ENCODE data around the gene MYO10. TPM values are rescaled to one million over a fixed set of nuclear protein-coding genes. Genes with fewer than 3 reads are reported as not detected.

The MYO10 gene
- total RNA-seq, 1 experiment from 2014 or later = 71.9 TPM

- in situ Hi-C loops (cut with HindIII; ENCODE audit: low pct_unique_long_range_greater_than_20kb, low sequenced_read_pairs) (no loop called here), intact Hi-C loops (cut with micrococcal nuclease; ENCODE audit: unreplicated experiment) (no loop called here)
- no peaks in the 10 kb centered on the region for H3K9me3 ChIP-seq (ENCODE audit: control insufficient read depth, insufficient read depth, low read depth, low read length)
- no TSS peak for BruUV-seq (replicated peaks)
- H3K4me1 ChIP-seq (ENCODE audit: control insufficient read depth, insufficient read depth, low read length) = no peaks in the 10 kb centered on the region
- no peaks in the 10 kb centered on the region for H3K27me3 ChIP-seq (ENCODE audit: control insufficient read depth, insufficient read depth, low read length)
- H3K27ac ChIP-seq (ENCODE audit: low read length) = no peak overlapping the region
- DNase-seq (ENCODE audit: low read depth, low spot score) (no peak), ATAC-seq (no peak)
- H3K36me3 ChIP-seq (ENCODE audit: control insufficient read depth, insufficient read depth, low read length) = no peaks in the 10 kb centered on the region
- H3K4me3 ChIP-seq (ENCODE audit: low read depth in 2 of 2, low read length in 2 of 2) = no peak overlapping the region
- ChIA-PET CTCF (no interaction called here), POLR2A (no interaction called here)
- TF ChIP-seq POLR2AphosphoS5 (IDR thresholded peaks at IDR 0.05; ENCODE audit: low read depth, low read length) = no peak
- TF ChIP-seq TCF7L2 (IDR thresholded peaks at IDR 0.05; ENCODE audit: low read depth, low read length) = no peak
- no peak for TF ChIP-seq SIN3A (IDR thresholded peaks at IDR 0.05; ENCODE audit: borderline replicate concordance, insufficient read depth, low read depth, low read length)
- TF ChIP-seq REST (IDR thresholded peaks at IDR 0.05; ENCODE audit: insufficient read depth in 1 of 2, low read depth in 2 of 2, low read length in 1 of 2) = no peak
- TF ChIP-seq, protein P1, sequence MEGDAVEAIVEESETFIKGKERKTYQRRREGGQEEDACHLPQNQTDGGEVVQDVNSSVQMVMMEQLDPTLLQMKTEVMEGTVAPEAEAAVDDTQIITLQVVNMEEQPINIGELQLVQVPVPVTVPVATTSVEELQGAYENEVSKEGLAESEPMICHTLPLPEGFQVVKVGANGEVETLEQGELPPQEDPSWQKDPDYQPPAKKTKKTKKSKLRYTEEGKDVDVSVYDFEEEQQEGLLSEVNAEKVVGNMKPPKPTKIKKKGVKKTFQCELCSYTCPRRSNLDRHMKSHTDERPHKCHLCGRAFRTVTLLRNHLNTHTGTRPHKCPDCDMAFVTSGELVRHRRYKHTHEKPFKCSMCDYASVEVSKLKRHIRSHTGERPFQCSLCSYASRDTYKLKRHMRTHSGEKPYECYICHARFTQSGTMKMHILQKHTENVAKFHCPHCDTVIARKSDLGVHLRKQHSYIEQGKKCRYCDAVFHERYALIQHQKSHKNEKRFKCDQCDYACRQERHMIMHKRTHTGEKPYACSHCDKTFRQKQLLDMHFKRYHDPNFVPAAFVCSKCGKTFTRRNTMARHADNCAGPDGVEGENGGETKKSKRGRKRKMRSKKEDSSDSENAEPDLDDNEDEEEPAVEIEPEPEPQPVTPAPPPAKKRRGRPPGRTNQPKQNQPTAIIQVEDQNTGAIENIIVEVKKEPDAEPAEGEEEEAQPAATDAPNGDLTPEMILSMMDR (IDR thresholded peaks at IDR 0.05) = no peak
Measured at GRCh38 chr5:16983972-16984371, 47.9 kb upstream of the MYO10 start.

GRCh38 chr5:16983022-16983639 lies 47.0 kb upstream of the MYO10 start:
- POLR2A ChIA-PET = no interaction called here
- Histone ChIP-seq H3K4me1 (ENCODE audit: control insufficient read depth, insufficient read depth, low read length) (no peaks in the 10 kb centered on the region), H3K27me3 (ENCODE audit: control insufficient read depth, insufficient read depth, low read length) (no peaks in the 10 kb centered on the region), H3K4me3 (ENCODE audit: low read depth in 2 of 2, low read length in 2 of 2) (no peak overlapping the region), H3K36me3 (ENCODE audit: control insufficient read depth, insufficient read depth, low read length) (no peaks in the 10 kb centered on the region), H3K9me3 (ENCODE audit: control insufficient read depth, insufficient read depth, low read depth, low read length) (no peaks in the 10 kb centered on the region), H3K27ac (ENCODE audit: low read length) (no peak overlapping the region)
- in situ Hi-C loops (cut with HindIII; ENCODE audit: low pct_unique_long_range_greater_than_20kb, low sequenced_read_pairs) (no loop called here), intact Hi-C loops (cut with micrococcal nuclease; ENCODE audit: unreplicated experiment) (no loop called here)
- no peak for TF ChIP-seq REST (IDR thresholded peaks at IDR 0.05; ENCODE audit: insufficient read depth in 1 of 2, low read depth in 2 of 2, low read length in 1 of 2)
- TF ChIP-seq, protein P1 (IDR thresholded peaks at IDR 0.05) = no peak
- TF ChIP-seq SIN3A (IDR thresholded peaks at IDR 0.05; ENCODE audit: borderline replicate concordance, insufficient read depth, low read depth, low read length) = no peak
- no peak for TF ChIP-seq TCF7L2 (IDR thresholded peaks at IDR 0.05; ENCODE audit: low read depth, low read length)
- no peak for TF ChIP-seq POLR2AphosphoS5 (IDR thresholded peaks at IDR 0.05; ENCODE audit: low read depth, low read length)
- DNase-seq (ENCODE audit: low read depth, low spot score) (no peak), ATAC-seq (no peak)
- no TSS peak for BruUV-seq (replicated peaks)
- CTCF ChIA-PET = no interaction called here

Data from Panc1 (cell line).